ENCODE measurements around the gene ZNF625. TPM values are rescaled to one million over a fixed set of nuclear protein-coding genes. Genes with fewer than 3 reads are reported as not detected.

The ZNF625 gene
- total and polyA plus RNA-seq, 4 donors = 1.0 to 17.6 (median 4.3) TPM

GRCh38 chr19:12155324-12155860 lies 1.1 kb downstream of the ZNF625 start:
- peak overlapping the region in 1 of 2 donors; percentile 39 for H3K27ac ChIP-seq (ENCODE audit: low read depth in 1 of 2, low read length in 1 of 2)
- WGBS, 2 donors = 16 to 18% methylated on average over 11 of the region's 11 CpGs

GRCh38 chr19:12145348-12145747 lies 11.2 kb downstream of the ZNF625 start:
- peaks cover 0 to 12% (median 0%) of the 10 kb centered on the region in 5 donors for H3K4me1 ChIP-seq (ENCODE audit: control insufficient read depth in 5 of 5, insufficient read depth in 5 of 5, low read length in 5 of 5)
- no peak overlapping the region for H3K27ac ChIP-seq (ENCODE audit: low read depth in 1 of 2, low read length in 1 of 2)
- H3K9ac ChIP-seq (ENCODE audit: insufficient read depth in 1 of 2, low read length in 2 of 2) = no peak overlapping the region
- H3K9me3 ChIP-seq (ENCODE audit: control insufficient read depth in 4 of 4, insufficient read depth in 3 of 4, low read length in 3 of 4) = peaks cover 0 to 18% (median 6%) of the 10 kb centered on the region in 4 donors
- WGBS, 2 donors = 94 to 96% methylated on average over 8 of the region's 8 CpGs
- peaks cover 11 to 42% (median 33%) of the 10 kb centered on the region in 4 donors for H3K36me3 ChIP-seq (ENCODE audit: control insufficient read depth in 4 of 4, insufficient read depth in 4 of 4, low read length in 4 of 4)
- no peak for TF ChIP-seq CTCF (IDR thresholded peaks at IDR 0.05; ENCODE audit: control extremely low read depth, extremely low read depth)
- DNase-seq (no peak), ATAC-seq (ENCODE audit: insufficient read depth, low FRiP score) (no peak)
- no peak overlapping the region for H3K4me3 ChIP-seq
- H3K27me3 ChIP-seq (ENCODE audit: control insufficient read depth in 3 of 3, insufficient read depth in 3 of 3, low read length in 2 of 3) = no peaks in the 10 kb centered on the region

More at GRCh38 chr19:12155324-12155860, 1.1 kb downstream of the ZNF625 start:
- Histone ChIP-seq H3K9ac (ENCODE audit: insufficient read depth in 1 of 2, low read length in 2 of 2) (peak overlapping the region in 1 of 2 donors; percentile 57), H3K4me1 (ENCODE audit: control insufficient read depth in 5 of 5, insufficient read depth in 5 of 5, low read length in 5 of 5) (peaks cover 4 to 17% (median 5%) of the 10 kb centered on the region in 5 donors), H3K9me3 (ENCODE audit: control insufficient read depth in 4 of 4, insufficient read depth in 3 of 4, low read length in 3 of 4) (no peaks in the 10 kb centered on the region), H3K4me3 (no peak overlapping the region), H3K27me3 (ENCODE audit: control insufficient read depth in 3 of 3, insufficient read depth in 3 of 3, low read length in 2 of 3) (no peaks in the 10 kb centered on the region), H3K36me3 (ENCODE audit: control insufficient read depth in 4 of 4, insufficient read depth in 4 of 4, low read length in 4 of 4) (peaks cover 0 to 19% (median 11%) of the 10 kb centered on the region in 4 donors)
- no peak for TF ChIP-seq CTCF (IDR thresholded peaks at IDR 0.05; ENCODE audit: control extremely low read depth, extremely low read depth)
- DNase-seq (peak in 2 of 3 donors; percentile 41 to 48), ATAC-seq (ENCODE audit: insufficient read depth, low FRiP score) (no peak)

GRCh38 chr19:12141405-12141736 lies 15.2 kb downstream of the ZNF625 start:
- 61 to 62% methylated on average over 10 of the region's 10 CpGs for WGBS, 2 donors
- Histone ChIP-seq H3K4me3 (no peak overlapping the region), H3K9ac (ENCODE audit: insufficient read depth in 1 of 2, low read length in 2 of 2) (no peak overlapping the region), H3K27me3 (ENCODE audit: control insufficient read depth in 3 of 3, insufficient read depth in 3 of 3, low read length in 2 of 3) (no peaks in the 10 kb centered on the region), H3K36me3 (ENCODE audit: control insufficient read depth in 4 of 4, insufficient read depth in 4 of 4, low read length in 4 of 4) (peaks cover 8 to 40% (median 21%) of the 10 kb centered on the region in 4 donors), H3K4me1 (ENCODE audit: control insufficient read depth in 5 of 5, insufficient read depth in 5 of 5, low read length in 5 of 5) (peaks cover 3 to 21% (median 5%) of the 10 kb centered on the region in 5 donors), H3K27ac (ENCODE audit: low read depth in 1 of 2, low read length in 1 of 2) (no peak overlapping the region), H3K9me3 (ENCODE audit: control insufficient read depth in 4 of 4, insufficient read depth in 3 of 4, low read length in 3 of 4) (peaks cover 0 to 14% (median 6%) of the 10 kb centered on the region in 4 donors)
- ATAC-seq (ENCODE audit: insufficient read depth, low FRiP score) = no peak
- no peak for DNase-seq
- no peak for TF ChIP-seq CTCF (IDR thresholded peaks at IDR 0.05; ENCODE audit: control extremely low read depth, extremely low read depth)
